ENCODE results near the gene PIP4K2C. TPM values are rescaled to one million over a fixed set of nuclear protein-coding genes. Genes with fewer than 3 reads are reported as not detected.

Gene PIP4K2C
- total RNA-seq, 2 experiments from 2014 or later, result 14.5 to 15.9 TPM

DNA sequence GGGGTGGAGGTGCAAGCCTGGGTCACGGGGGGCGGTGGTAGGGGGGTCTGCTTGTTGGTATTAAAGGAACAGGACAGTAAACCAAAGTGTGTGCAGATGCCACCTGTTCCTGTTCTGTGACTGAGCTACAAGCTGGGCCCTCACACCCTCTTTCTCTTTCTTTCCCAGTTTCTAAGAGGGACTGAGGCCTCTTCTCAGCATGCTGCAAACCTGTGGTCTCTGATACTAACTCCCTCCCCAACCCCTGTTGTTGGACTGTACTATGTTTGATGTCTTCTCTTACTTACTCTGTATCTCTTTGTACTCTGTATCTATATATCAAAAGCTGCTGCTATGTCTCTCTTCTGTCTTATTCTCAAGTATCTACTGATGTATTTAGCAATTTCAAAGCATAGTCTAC, 6.9 kb upstream of the PIP4K2C start:
- H2AFZ ChIP-seq (ENCODE audit: low read length), result no peak overlapping the region
- H3K36me3 ChIP-seq (ENCODE audit: insufficient read depth, low read length), result no peaks in the 10 kb centered on the region
- TF ChIP-seq, protein P1, sequence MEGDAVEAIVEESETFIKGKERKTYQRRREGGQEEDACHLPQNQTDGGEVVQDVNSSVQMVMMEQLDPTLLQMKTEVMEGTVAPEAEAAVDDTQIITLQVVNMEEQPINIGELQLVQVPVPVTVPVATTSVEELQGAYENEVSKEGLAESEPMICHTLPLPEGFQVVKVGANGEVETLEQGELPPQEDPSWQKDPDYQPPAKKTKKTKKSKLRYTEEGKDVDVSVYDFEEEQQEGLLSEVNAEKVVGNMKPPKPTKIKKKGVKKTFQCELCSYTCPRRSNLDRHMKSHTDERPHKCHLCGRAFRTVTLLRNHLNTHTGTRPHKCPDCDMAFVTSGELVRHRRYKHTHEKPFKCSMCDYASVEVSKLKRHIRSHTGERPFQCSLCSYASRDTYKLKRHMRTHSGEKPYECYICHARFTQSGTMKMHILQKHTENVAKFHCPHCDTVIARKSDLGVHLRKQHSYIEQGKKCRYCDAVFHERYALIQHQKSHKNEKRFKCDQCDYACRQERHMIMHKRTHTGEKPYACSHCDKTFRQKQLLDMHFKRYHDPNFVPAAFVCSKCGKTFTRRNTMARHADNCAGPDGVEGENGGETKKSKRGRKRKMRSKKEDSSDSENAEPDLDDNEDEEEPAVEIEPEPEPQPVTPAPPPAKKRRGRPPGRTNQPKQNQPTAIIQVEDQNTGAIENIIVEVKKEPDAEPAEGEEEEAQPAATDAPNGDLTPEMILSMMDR (conservative IDR thresholded peaks at IDR 0.05; ENCODE audit: low read length), result no peak
- no peak for TF ChIP-seq EZH2phosphoT487 (IDR thresholded peaks at IDR 0.05; ENCODE audit: borderline replicate concordance, low read depth, low read length)
- no peaks in the 10 kb centered on the region for H3K9me3 ChIP-seq (ENCODE audit: low read length)
- intact Hi-C loops (cut with micrococcal nuclease; ENCODE audit: unreplicated experiment), result no loop called here
- H3K9me2 ChIP-seq (ENCODE audit: insufficient read depth, low read length), result no peaks in the 10 kb centered on the region
- H4K20me1 ChIP-seq (ENCODE audit: insufficient read depth, low read length), result no peaks in the 10 kb centered on the region
- H3K27ac ChIP-seq (ENCODE audit: low read depth, low read length, poor library complexity, severe bottlenecking), result no peak overlapping the region
- H3K4me1 ChIP-seq (ENCODE audit: insufficient read depth, low read length, poor library complexity, severe bottlenecking), result no peaks in the 10 kb centered on the region
- ChIA-PET CTCF (ENCODE audit: unreplicated experiment) (interaction anchor here (0.6 to 2.3 kb wide), 4 partner anchors 31 to 126 kb away, joined by 3 to 6 read pairs (median 3); no protein-coding TSS in a partner anchor), POLR2A (no interaction called here)
- no peak overlapping the region for H3K4me2 ChIP-seq (ENCODE audit: low read length)
- H3K79me2 ChIP-seq (ENCODE audit: insufficient read depth, low read depth, low read length), result no peaks in the 10 kb centered on the region
- no TSS peak for BruUV-seq (replicated peaks)
- H3K4me3 ChIP-seq (ENCODE audit: low read depth, low read length, poor library complexity, severe bottlenecking), result no peak overlapping the region
- DNase-seq (ENCODE audit: low spot score), result no peak

DNA sequence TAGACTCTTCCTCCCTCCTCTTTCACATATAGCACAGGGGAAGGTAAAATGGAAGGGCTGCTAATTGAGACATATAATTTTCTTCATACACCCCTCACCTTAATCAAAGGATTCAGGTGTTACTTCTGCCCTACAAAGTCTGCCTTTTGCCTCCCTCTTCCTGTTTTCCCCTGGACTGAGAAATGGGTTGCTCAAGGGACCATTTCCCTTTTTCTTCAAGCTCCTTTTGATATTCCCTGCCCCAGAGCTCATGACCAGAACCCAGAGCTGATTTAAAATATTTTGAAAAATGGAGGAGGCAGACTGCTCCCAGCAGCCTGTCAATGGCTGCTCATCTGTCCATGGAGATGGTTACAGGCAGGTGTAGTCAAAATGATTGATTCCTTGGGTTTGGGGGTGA, 6.3 kb upstream of the PIP4K2C start:
- H3K4me1 ChIP-seq (ENCODE audit: insufficient read depth, low read length, poor library complexity, severe bottlenecking), result no peaks in the 10 kb centered on the region
- H4K20me1 ChIP-seq (ENCODE audit: insufficient read depth, low read length), result no peaks in the 10 kb centered on the region
- TF ChIP-seq EZH2phosphoT487 (IDR thresholded peaks at IDR 0.05; ENCODE audit: borderline replicate concordance, low read depth, low read length), result no peak
- TF ChIP-seq, protein P1 (conservative IDR thresholded peaks at IDR 0.05; ENCODE audit: low read length), result no peak
- no TSS peak for BruUV-seq (replicated peaks)
- H3K79me2 ChIP-seq (ENCODE audit: insufficient read depth, low read depth, low read length), result no peaks in the 10 kb centered on the region
- no peak overlapping the region for H3K4me2 ChIP-seq (ENCODE audit: low read length)
- no peaks in the 10 kb centered on the region for H3K36me3 ChIP-seq (ENCODE audit: insufficient read depth, low read length)
- no peak overlapping the region for H3K4me3 ChIP-seq (ENCODE audit: low read depth, low read length, poor library complexity, severe bottlenecking)
- H3K9me2 ChIP-seq (ENCODE audit: insufficient read depth, low read length), result no peaks in the 10 kb centered on the region
- no peak for DNase-seq (ENCODE audit: low spot score)
- intact Hi-C loops (cut with micrococcal nuclease; ENCODE audit: unreplicated experiment), result no loop called here
- ChIA-PET CTCF (ENCODE audit: unreplicated experiment) (interaction anchor here (1.2 to 2.3 kb wide), 2 partner anchors 30 to 72 kb away, joined by 3 to 6 read pairs; no protein-coding TSS in a partner anchor), POLR2A (interaction anchor here (1.0 to 1.2 kb wide), 2 partner anchors 9 to 167 kb away, joined by 3 read pairs; partner anchors contain the start of gene CDK4)
- no peak overlapping the region for H2AFZ ChIP-seq (ENCODE audit: low read length)
- no peaks in the 10 kb centered on the region for H3K9me3 ChIP-seq (ENCODE audit: low read length)
- no peak overlapping the region for H3K27ac ChIP-seq (ENCODE audit: low read depth, low read length, poor library complexity, severe bottlenecking)

DNA sequence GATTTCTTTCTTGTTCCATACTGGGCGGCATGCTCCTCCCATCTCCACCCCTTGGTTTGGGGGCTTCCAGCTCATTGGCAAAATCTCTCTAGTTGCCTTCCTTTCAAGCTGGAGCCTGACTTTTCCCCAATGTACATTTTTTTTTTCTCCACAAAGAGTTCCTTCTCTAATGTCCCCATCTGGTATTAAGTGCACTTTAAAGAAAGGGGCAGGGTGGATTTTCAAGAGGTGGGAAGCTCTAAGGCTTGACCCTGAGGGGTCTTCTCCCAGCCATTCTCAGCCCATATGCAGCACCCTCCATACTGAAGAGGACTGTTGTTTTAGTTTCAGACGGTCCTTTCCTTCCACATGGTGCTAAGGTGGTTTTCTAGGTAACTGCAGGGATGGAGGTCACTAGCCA, 5.8 kb upstream of the PIP4K2C start:
- no peaks in the 10 kb centered on the region for H3K36me3 ChIP-seq (ENCODE audit: insufficient read depth, low read length)
- no peak for DNase-seq (ENCODE audit: low spot score)
- ChIA-PET POLR2A (interaction anchor here (0.7 to 1.2 kb wide), 3 partner anchors 8 to 167 kb away, joined by 3 read pairs; partner anchors contain the start of gene CDK4), CTCF (ENCODE audit: unreplicated experiment) (interaction anchor here (2.3 kb wide), 1 partner anchor 30 kb away, joined by 6 read pairs; no protein-coding TSS in a partner anchor)
- no peaks in the 10 kb centered on the region for H3K9me2 ChIP-seq (ENCODE audit: insufficient read depth, low read length)
- no peaks in the 10 kb centered on the region for H3K4me1 ChIP-seq (ENCODE audit: insufficient read depth, low read length, poor library complexity, severe bottlenecking)
- no peak overlapping the region for H3K4me2 ChIP-seq (ENCODE audit: low read length)
- H3K4me3 ChIP-seq (ENCODE audit: low read depth, low read length, poor library complexity, severe bottlenecking), result no peak overlapping the region
- H3K9me3 ChIP-seq (ENCODE audit: low read length), result no peaks in the 10 kb centered on the region
- H3K79me2 ChIP-seq (ENCODE audit: insufficient read depth, low read depth, low read length), result no peaks in the 10 kb centered on the region
- no peaks in the 10 kb centered on the region for H4K20me1 ChIP-seq (ENCODE audit: insufficient read depth, low read length)
- no TSS peak for BruUV-seq (replicated peaks)
- H3K27ac ChIP-seq (ENCODE audit: low read depth, low read length, poor library complexity, severe bottlenecking), result no peak overlapping the region
- TF ChIP-seq EZH2phosphoT487 (IDR thresholded peaks at IDR 0.05; ENCODE audit: borderline replicate concordance, low read depth, low read length), result no peak
- no peak overlapping the region for H2AFZ ChIP-seq (ENCODE audit: low read length)
- intact Hi-C loops (cut with micrococcal nuclease; ENCODE audit: unreplicated experiment), result no loop called here

Data from OCI-LY7 (cell line).